Smooth muscle cell of trachea (primary cell): Measurements from ENCODE around the gene ZNF776. TPM values are rescaled to one million over a fixed set of nuclear protein-coding genes. Genes with fewer than 3 reads are reported as not detected.

Experiments used
- total RNA-seq: library from RNA; depleted of rRNA; stranded (reverse); fragments of >200 nt; gene quantifications from 2 replicates; pipeline ENCODE4 v1.2.1, GENCODE V29; 2014

The ZNF776 gene
- total RNA-seq, result 12.4 and 16.0 TPM in 2 replicates

GRCh38 chr19:57746580-57747471 is at the start of gene ZNF776:
ZNF776 (plus strand) TSS chr19:57746815; CDS start chr19:57747059, 244 bp downstream.

GRCh38 chr19:57708641-57709361 is 37.8 kb upstream of the ZNF776 start, which contains the start of gene ZNF154:
ZNF154 (minus strand) TSS chr19:57709204; CDS start chr19:57708971, 233 bp downstream.

GRCh38 chr19:57769345-57770131 is 22.9 kb downstream of the ZNF776 start, which contains the start of gene ZNF586:
ZNF586 (plus strand) TSS chr19:57769676; CDS start chr19:57769843, 167 bp downstream.

Other genes starting within 250 kb of the ZNF776 start
- 26.2 and 40.7 TPM in 2 replicates for gene ZNF773, start 246.9 kb upstream of the ZNF776 start, total RNA-seq
- gene ZNF549, start 219.5 kb upstream of the ZNF776 start, total RNA-seq, result 5.6 and 6.3 TPM in 2 replicates
- gene ZNF550, start 187.0 kb upstream of the ZNF776 start, total RNA-seq, result 7.3 and 10.5 TPM in 2 replicates
- 6.8 and 6.9 TPM in 2 replicates for gene ZNF416, start 167.9 kb upstream of the ZNF776 start, total RNA-seq
- 7.0 and 8.1 TPM in 2 replicates for gene ZIK1, start 162.7 kb upstream of the ZNF776 start, total RNA-seq
- gene ZNF530, start 146.9 kb upstream of the ZNF776 start, total RNA-seq, result 2.0 and 4.2 TPM in 2 replicates
- gene ZNF134, start 132.6 kb upstream of the ZNF776 start, total RNA-seq, result 21.5 and 28.4 TPM in 2 replicates
- gene ZNF211, start 113.6 kb upstream of the ZNF776 start, total RNA-seq, result 12.4 and 12.7 TPM in 2 replicates
- gene ZSCAN4, start 77.9 kb upstream of the ZNF776 start, total RNA-seq, result not detected in 2 replicates
- 6.0 and 8.9 TPM in 2 replicates for gene ZNF551, start 64.8 kb upstream of the ZNF776 start, total RNA-seq
- gene ZNF154, start 37.6 kb upstream of the ZNF776 start, total RNA-seq, result 4.9 and 5.3 TPM in 2 replicates
- 13.9 and 15.3 TPM in 2 replicates for gene ZNF671, start 19.2 kb upstream of the ZNF776 start, total RNA-seq
- gene ZNF586, start 22.9 kb downstream of the ZNF776 start, total RNA-seq, result 17.5 and 20.1 TPM in 2 replicates
- 2.8 and 6.8 TPM in 2 replicates for gene ZNF552, start 68.1 kb downstream of the ZNF776 start, total RNA-seq
- gene ZNF587B, start 83.5 kb downstream of the ZNF776 start, total RNA-seq, result 15.7 and 25.2 TPM in 2 replicates
- 22.3 and 35.3 TPM in 2 replicates for gene ZNF587, start 103.0 kb downstream of the ZNF776 start, total RNA-seq
- gene ZNF814, start 142.2 kb downstream of the ZNF776 start, total RNA-seq, result 6.1 and 10.3 TPM in 2 replicates
- 23.4 and 25.1 TPM in 2 replicates for gene ZNF417, start 169.8 kb downstream of the ZNF776 start, total RNA-seq
- gene ZNF418, start 188.6 kb downstream of the ZNF776 start, total RNA-seq, result 9.4 and 10.3 TPM in 2 replicates
- gene ZNF256, start 200.9 kb downstream of the ZNF776 start, total RNA-seq, result 3.3 and 6.1 TPM in 2 replicates
- gene C19orf18, start 227.7 kb downstream of the ZNF776 start, total RNA-seq, result 0.17 TPM in 1 of 2 replicates, not detected in the other